GM23338 (cell line): ENCODE results near the gene LTA4H.

Experiments
- CTCF ChIP-seq, 2 experiments: fragments of 200-600 bp in 1 of 2; sonication (generic) in 1 of 2; conservative IDR thresholded peaks; 2 replicates each; pipeline versions ENCODE4 v1.5.1 to v1.6.1; 2016 to 2017; ENCODE audit warnings: antibody characterized with exemption in 2 of 2, low read depth in 2 of 2, mild to moderate bottlenecking in 2 of 2, moderate library complexity in 1 of 2
- REST ChIP-seq: IDR thresholded peaks from one replicate; pipeline ENCODE4 v1.6.1; 2018; ENCODE audit warnings: antibody characterized with exemption; ENCODE audit not compliant: unreplicated experiment

- TF ChIP-seq CTCF (conservative IDR thresholded peaks at IDR 0.05; ENCODE audit: low read depth in 2 of 2) (no peak), REST (no peak)
Measured at GRCh38 chr12:95967301-95967700, 68.1 kb downstream of the LTA4H start.
